Measurements from ENCODE around the gene SNCAIP.
"Not testable (repeated sequence)": the region's sequence is repeated elsewhere in the genome, so short reads cannot be mapped to it uniquely, and the experiment has no call there.

SNCAIP gene

DNA sequence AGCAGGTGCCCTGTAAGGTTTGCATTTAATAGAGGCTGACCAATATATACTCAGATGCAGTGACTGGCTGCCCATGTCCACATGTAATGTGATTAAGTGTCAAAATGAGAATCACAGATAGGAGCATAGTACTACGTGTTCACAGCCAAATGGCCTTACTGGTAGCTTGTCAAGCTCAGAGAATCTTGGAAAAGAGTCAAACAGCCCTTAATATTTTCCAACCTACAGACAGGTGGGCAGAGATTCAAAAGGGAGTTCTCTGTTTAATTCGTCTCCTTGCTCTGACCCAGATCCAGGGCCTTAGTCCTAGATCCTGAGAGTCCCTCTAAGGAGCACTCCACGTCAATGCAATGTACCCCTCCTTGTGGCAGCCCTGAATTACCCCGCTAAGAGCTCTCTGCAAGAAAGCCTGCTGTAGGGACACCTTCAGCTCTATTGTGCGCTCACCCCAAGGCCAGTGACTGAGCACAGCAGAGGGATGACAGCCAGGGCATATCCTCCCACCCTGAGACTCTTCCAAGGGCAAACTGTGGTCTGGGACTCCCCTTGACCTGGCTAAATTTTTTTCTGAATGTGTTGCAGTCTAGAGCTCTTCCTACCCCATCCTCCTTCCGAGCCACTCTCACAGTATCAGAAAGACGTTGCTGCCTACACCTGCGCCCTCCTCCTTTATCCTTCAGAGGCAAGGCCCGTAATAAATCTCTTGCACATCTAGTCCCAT, 159.2 kb downstream of the SNCAIP start:
- DNase-seq: no peak

DNA sequence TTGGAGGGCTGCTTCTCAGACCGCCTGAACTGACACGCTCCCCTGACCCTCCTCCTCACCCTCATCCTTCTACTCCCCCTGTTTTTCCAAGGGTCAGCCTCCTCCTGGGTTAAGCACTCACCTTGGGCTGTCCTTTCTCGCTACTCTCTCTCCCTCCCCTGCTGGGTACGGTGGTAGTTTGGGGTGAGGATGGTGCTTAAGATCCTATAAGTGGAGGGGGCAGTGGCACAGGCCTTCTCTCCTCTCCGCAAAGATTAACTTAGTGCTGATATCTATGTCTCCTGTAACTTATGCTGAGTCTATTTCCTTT, 159.7 kb downstream of the SNCAIP start:
- no peak for DNase-seq

DNA sequence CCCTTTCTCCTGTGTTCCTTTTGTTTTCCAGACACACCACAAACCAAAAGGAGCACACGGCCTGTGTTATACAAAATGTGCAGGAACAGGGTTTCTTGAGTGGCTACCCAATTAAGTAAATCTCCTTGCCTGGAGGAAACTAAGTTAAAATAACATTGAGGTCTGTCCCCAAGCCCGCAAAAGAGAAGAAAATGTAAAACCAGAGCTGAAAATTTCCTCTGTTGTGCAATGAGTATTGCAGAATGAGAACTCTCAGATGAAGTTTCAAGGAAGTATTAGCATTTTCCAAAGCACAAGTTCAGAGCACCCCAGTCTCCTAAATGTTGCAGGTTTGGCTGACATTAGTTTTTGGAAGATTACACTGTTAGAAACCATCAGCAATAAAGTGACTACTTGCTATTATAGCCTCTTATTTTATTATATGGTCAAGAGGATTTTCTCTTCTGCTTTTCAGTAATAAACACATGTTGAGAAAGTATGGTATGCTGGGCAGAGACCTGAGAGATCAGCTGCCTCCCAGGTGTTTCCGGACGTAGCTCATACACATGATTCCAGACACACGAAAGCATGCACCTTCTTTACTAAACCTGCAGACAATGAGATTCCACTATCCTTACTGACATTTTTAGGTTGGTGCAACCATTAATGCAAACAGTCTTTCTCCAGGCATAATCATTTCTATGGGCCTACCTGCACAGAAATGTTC, 161.3 kb downstream of the SNCAIP start:
- DNase-seq: no peak

DNA sequence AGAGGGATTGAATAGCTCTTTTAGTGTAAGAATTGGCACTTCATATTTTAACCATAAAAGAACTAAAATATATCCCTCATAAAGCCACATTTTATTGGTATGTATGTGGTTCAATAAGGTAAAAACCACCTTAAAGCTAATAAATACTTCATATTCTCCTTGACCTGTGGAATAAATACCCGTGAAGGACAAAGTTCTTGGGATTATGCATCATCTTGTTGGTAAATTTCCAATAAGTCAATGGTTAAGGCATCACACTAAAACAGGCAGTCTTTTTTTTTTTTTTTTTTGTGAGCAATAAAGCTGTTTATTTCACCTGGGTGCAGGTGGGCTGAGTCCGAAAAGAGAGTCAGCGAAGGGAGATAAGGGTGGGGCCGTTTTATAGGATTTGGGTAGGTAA, 161.9 kb downstream of the SNCAIP start:
- DNase-seq: no peak

DNA sequence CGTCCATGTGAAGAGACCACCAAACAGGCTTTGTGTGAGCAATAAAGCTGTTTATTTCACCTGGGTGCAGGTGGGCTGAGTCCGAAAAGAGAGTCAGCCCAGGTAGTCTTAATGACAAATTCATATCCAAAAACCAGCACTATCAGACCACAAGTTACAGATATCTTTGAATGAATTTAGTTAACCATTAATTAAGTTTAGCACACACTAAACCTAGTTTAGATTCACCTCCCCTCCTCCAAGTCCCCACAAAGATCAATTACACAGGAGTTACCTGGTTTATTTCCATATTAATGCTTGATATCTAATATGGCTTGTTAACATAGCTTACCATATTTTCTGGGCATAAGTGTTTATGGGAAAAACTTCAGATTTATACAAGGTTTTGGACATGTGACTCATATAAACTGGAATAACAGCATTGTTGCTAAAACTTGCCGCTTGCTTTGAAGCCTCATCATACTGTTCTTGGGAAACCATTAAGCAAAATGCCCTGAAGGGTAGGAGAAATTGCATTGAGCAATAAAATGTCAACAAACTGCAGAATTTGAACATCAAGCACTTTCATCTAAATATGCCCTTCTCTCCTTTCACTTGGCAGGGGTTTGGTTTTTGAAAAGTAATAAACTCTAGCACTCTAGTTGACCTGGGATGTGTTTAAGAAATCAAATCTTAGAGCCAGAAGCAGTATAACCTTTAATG, 166.9 kb downstream of the SNCAIP start:
- DNase-seq: no peak

DNA sequence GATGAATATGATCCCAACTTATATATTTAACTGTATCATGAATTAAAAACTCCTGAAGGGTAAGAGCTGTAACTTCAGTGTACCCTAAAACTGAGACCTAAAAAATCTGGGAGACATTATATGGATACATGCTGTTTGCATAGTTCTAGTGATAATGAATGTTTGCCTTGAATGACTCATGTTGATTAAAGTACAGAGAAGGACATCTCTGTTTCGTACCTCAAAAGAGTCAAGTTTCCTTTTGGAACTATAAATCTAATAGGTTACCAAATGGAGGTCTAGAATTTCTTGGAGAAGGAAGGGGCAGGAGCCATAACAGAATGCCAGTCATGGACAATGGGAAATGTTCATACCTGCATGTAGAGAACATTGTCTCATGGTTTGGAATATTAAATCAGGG, 168.1 kb downstream of the SNCAIP start:
- DNase-seq: no peak

DNA sequence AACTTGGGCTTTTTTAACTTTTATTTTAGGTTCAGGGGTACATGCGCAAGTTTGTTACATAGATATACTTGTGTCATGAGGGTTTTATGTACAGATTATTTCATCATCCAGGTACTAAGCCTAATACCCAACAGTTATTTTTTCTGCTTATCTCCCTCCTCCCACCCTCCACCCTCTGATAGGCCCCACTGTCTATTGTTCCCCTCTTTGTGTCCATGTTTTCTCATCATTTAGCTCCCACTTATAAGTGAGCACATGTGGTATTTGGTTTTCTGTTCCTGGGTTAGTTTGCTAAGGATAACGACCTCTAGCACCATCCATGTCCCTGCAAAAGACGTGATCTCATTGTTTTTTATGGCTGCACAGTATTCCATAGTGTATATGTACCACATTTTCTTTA, 172.1 kb downstream of the SNCAIP start:
- DNase-seq: no peak

DNA sequence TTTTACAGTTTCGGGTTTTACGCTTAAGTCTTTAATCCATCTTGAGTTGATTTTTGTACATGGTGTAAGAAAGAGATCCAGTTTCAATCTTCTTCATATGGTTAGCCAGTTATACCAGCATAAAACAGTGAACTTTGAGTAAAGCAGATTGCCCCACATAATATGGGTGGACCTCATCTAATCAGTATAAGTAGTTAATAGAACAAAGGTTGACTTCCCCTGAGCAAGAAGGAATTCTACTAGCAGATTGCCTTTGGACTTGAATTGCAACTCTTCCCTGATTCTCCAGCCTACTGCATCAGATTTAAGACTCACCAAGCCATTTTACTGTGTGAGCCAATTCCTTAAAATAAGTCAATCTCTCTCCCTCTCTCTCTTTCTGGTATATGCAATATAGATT, 173.2 kb downstream of the SNCAIP start:
- DNase-seq: no peak

DNA sequence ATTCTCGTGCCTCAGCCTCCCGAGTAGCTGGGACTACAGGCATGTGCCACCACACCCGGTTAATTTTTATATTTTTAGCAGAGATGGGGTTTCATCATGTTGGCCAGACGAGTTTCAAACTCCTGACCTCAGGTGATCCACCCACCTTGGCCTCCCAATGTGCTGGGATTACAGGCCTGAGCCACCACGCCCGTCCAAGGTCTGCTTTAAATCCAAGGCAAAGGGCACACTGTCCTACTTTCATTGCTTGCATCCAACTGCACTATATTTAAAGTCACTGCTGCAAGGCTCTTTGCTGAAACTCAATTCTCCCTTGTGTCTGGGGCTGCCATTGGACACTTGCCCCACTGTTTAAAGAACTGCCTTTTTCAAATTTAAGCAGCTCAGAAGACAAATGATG, 174.6 kb downstream of the SNCAIP start:
- DNase-seq: not testable (repeated sequence)

DNA sequence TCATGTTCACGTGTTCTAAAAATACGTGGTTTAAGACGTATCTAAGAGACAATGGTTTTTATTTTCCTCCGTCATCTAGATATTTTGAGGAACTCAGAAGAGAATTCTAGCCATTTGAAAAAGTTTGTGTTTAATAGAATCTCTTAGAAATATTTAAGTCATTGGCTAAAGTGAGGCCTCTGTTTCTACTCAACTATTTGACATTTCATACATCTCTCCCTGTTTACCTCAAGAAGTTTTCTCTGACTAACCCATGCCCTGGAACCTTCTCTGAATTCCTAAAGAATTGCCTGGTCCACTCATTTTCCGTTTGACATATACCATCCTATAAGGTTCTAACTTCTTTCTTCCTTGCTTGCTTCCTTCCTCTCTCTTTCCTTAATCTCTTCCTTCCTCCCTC, 178.7 kb downstream of the SNCAIP start:
- no peak for DNase-seq

DNA sequence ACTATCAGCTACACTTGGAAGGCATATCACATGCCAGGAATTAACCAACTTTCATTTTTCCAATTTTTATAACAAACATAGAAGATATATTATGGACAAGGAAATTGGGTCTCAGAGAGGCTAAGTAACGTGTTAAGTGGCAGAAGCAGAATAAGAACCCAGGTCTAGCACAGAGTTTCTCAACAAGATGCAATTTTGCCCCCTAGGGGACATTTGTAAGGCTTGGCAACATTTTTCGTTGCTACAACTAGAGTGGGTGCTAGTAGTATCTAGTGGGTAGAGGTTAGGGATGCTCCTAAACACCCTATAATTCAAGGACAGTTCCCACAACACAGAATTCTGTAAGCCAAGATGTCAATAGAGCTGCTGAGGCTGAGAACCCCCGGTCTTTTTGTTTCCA, 180.6 kb downstream of the SNCAIP start:
- no peak for DNase-seq

DNA sequence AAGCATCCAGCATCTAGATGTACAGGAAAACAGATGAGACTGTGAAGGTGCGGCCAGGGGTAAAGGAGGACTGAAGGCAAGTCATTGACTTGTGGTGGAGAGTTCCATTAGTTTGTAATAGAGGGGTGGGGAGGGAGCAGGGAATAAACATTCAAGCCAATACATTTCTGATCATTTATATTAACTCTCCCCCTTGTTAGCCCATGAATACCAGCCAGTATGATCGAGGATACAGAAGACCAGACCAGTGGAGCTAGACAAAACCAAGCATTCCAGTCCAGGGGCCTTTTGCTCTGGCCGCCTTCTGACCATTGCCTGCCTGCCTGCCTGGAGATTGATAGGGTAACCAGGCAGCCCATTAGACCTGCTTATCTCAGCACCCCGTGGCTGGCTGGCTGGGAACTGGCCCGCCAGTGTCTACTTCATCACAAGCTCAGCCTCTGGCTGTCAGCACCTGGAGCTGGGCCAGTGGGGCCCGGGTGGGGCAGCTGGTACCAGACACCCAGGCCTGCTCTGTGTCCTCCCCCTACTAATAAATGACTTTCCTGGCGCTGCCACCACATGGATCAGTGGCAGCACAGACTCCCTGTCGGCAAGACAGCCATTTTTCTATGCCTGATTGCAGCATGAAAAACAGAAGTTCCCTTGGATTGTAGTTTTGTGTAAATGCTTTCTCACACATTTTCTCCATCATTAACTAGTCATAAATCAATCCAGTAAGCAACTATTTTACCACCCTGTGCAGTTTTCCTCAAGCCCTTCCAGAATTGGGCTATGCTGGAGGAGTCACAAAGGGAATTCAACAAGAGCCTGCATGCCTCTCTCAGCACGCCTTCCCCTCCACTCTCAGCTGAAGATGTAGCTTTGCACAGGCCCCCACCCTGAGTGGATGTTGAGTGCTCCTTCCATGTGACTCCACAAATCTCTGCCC, 181.3 kb downstream of the SNCAIP start:
- no peak for DNase-seq

DNA sequence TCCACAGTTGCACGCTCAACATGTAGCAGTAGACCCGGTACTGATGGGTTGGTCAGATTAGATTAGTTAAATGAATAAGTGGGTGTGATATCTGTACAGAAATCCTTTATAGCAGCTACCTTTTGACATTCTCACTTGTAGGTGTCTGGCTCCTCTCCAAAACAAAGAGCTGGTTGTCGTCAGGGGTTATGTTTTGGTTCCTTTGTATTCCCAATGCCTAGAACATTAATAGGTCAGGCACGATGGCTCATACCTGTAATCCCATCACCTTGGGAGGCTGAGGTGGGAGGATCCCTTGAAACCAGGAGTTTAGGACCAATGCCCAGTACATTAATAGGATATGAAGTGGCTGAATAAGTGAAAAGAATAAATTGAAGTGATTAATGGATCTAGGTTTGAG, 182.1 kb downstream of the SNCAIP start:
- DNase-seq: no peak

DNA sequence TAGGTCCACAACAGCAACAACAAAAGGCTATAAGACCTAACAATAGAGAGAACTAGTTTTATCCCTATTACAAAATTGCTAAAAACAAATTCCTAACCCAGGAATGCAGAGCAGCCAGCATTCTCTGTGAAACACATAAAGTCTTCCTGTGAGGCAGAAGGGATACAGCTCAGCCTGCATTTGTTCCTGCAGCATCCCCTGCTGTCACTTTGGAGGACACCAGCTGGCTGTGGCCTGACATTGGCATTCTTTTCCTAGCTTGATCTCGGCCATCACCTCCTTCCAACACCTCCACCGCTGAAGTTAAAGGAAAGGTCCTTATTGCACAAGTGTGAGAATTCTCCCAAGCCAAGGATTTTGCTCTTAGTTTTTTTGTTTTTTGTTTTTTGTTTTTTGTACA, 186.1 kb downstream of the SNCAIP start:
- DNase-seq: no peak

DNA sequence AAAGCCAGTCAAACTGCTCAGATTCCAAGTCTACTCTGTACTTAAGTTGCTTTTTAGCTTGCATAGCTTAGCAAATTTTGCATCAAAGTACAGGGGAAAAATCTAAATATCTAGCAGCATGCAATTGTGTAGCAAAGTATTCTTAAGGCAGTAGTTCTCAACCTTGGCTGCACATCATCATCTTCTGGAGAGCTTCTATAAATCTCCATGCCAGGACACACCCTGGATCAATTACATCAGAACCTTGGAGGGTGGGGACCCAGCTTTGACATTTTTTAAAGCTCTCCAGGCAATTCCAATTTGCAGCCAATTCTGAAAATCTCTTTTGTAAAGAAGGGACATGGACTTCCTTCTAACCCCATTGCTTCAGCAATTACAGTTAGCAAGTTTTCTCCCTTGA, 187.5 kb downstream of the SNCAIP start:
- no peak for DNase-seq

DNA sequence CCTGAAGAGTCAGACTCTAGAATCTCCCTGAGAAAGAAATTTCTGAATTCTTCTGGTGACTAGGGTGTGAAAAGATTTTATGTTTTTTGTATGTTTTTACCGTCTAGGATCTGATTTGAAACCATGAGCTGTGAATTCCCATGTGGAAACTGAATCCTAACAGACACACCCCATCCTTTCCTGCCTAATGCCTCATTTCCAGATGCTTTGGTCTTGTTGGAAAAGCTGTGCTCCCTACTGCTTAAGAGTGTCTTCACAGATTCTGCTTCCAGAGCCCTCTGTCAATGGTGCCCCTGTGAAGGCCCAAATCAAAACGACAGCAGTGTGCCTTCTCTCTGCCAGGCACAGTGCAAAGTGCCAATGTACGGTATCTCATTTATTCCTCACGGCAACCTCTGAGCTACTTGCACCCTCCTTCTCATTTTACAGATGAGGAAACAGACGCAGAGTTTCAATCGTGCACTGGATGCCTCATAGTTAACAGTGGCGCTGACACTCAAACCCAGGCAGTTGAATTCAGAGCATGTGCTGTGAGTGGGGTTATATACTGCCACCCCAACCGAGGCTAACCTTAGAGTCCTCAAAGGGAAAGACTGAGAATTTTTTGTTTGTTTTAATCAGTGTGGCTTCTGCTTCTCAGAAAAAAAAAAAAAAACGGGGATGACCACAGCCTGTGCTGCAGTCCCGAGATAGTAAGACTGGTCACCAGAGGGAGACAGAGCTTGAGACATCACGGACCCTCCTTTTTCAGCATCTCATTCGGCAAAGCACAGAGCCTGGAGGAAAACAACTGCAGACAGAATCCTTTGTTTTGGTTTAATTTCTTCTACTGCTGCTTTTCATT, 188.4 kb downstream of the SNCAIP start:
- DNase-seq: no peak

DNA sequence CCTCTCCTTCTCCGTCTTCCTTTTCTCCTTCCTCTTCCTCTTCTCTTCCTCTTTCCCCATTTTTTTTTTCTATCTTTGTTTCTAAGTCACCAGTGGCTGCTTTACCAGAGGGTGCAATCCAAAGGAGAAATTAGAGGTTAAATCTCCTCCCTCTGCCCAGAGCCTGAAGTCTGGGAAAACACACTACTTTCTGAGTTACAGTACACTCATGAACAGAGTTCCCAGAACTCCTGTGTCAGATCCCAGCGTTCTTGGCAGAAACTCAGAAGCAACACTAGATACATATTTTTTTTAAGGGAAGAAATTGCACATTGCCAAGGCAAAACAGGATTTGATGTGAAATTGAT, 189.0 kb downstream of the SNCAIP start:
- no peak for DNase-seq

DNA sequence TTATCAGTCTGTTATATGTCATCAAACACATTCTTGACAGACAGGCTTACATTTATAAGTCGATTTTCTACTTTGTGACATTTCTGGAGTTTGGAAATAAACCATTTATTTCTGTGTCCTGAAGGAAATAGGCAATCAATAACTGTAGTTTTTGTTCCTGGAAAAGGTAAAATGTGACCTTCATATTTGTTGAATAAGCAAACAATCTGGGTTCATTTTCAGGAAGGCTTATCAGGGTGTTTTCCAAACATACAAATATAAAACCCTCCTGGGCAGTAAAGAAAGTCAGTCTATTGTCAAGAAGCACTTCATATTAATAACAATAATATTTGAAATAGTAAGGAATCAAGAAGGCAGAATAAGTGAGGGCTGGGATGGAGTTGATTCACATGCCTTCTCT, 195.0 kb downstream of the SNCAIP start:
- no peak for DNase-seq

DNA sequence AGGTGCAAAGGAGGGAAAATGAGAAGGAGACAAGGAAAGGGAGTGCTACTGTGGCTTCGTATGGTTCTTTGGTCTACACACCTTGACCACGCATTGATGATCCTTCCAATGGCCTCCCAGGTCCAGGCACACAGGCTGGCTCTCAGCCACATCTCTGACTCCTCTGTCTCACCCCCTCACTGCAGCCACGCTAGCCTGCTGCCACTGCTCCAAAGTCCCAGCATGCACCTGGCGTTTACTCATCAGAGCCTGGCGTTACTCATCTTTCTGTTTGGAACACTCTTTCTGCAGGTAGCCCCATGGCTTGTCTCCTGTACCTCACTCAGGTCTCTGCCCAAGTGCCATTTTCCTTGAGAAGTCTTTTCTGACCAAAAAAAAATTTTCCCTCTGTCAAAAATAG, 195.5 kb downstream of the SNCAIP start:
- no peak for DNase-seq

DNA sequence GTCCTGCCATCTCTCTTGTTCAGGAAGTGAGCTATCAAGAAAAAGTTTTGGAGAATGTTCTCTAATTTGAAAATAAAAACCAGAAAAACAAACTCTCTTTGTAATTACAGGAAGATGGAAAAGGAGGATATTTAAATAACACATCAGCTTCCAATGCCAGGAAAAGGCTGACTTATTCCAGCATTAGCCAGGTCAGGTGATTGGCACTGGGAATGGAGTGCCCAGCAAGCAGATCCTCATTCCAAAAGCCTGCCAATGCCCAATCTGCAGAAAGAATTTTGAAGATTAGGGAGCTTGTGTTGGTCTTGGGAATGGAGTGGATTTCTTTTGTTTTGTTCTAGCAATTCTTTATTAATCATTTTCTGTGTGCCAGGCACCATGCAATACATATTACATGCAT, 196.6 kb downstream of the SNCAIP start:
- no peak for DNase-seq

All from GDM1 (cell line).